SK-N-SH treated with all-trans-retinoic acid at 6 μM for 48 hours (cell line): ENCODE results near the gene SPTY2D1.

Experiments
- ATAC-seq: fragments of 200-7000 bp; cut with Tn5 transposase; 3 replicates; pipeline ENCODE4 v1.9.1; 2020; ENCODE audit warnings: mild to moderate bottlenecking, moderate library complexity
- BACH2 ChIP-seq: fragments of 250-450 bp; sonication (Bioruptor Pico); IDR thresholded peaks from 2 replicates; pipeline ENCODE4 v1.9.0; 2021; ENCODE audit warnings: mild to moderate bottlenecking, borderline replicate concordance
- CREB5 ChIP-seq: fragments of 250-450 bp; sonication (Bioruptor Pico); IDR thresholded peaks from 2 replicates; pipeline ENCODE4 v1.5.1; 2020; ENCODE audit warnings: low read depth, mild to moderate bottlenecking, moderate library complexity
- CSDC2 ChIP-seq: fragments of 250-450 bp; sonication (Bioruptor Pico); IDR thresholded peaks from 2 replicates; pipeline ENCODE4 v1.5.0; 2020; ENCODE audit warnings: mild to moderate bottlenecking, moderate library complexity
- CSRNP3 ChIP-seq: fragments of 250-450 bp; sonication (Bioruptor Pico); IDR thresholded peaks from 2 replicates; pipeline ENCODE4 v1.5.1; 2021; ENCODE audit warnings: mild to moderate bottlenecking, moderate library complexity
- ESRRG ChIP-seq: fragments of 250-450 bp; sonication (Bioruptor Pico); IDR thresholded peaks from 2 replicates; pipeline ENCODE4 v1.6.1; 2021; ENCODE audit warnings: mild to moderate bottlenecking
- ISL1 ChIP-seq: fragments of 250-450 bp; sonication (Bioruptor Pico); IDR thresholded peaks from 2 replicates; pipeline ENCODE4 v2.1.2; 2022; ENCODE audit warnings: mild to moderate bottlenecking, moderate library complexity
- OSR1 ChIP-seq: fragments of 250-450 bp; sonication (Bioruptor Pico); IDR thresholded peaks from 2 replicates; pipeline ENCODE4 v1.8.0; 2022; ENCODE audit warnings: moderate library complexity, mild to moderate bottlenecking, inconsistent platforms
- PATZ1 ChIP-seq: fragments of 250-450 bp; sonication (Bioruptor Pico); IDR thresholded peaks from 2 replicates; pipeline ENCODE4 v1.8.0; 2020; ENCODE audit warnings: mild to moderate bottlenecking, moderate library complexity, borderline replicate concordance
- POU6F1 ChIP-seq: fragments of 250-450 bp; sonication (Bioruptor Pico); IDR thresholded peaks from 2 replicates; pipeline ENCODE4 v1.8.0; 2021; ENCODE audit warnings: low read depth, mild to moderate bottlenecking, moderate library complexity, borderline replicate concordance
- RARB ChIP-seq: fragments of 250-450 bp; sonication (Bioruptor Pico); IDR thresholded peaks from 2 replicates; pipeline ENCODE4 v1.8.0; 2021; ENCODE audit warnings: mild to moderate bottlenecking, moderate library complexity
- SNAI2 ChIP-seq: fragments of 250-450 bp; sonication (Bioruptor Pico); IDR thresholded peaks from 2 replicates; pipeline ENCODE4 v1.5.0; 2020; ENCODE audit warnings: mild to moderate bottlenecking, moderate library complexity
- TCF4 ChIP-seq: fragments of 250-450 bp; sonication (Bioruptor Pico); IDR thresholded peaks from 2 replicates; pipeline ENCODE4 v1.8.0; 2021; ENCODE audit warnings: mild to moderate bottlenecking, moderate library complexity, borderline replicate concordance
- TOX ChIP-seq: fragments of 250-450 bp; sonication (Bioruptor Pico); IDR thresholded peaks from 2 replicates; pipeline ENCODE4 v1.8.0; 2021; ENCODE audit warnings: mild to moderate bottlenecking, moderate library complexity, borderline replicate concordance
- TSHZ2 ChIP-seq: fragments of 250-450 bp; sonication (Bioruptor Pico); IDR thresholded peaks from 2 replicates; pipeline ENCODE4 v1.5.0; 2020; ENCODE audit warnings: mild to moderate bottlenecking, moderate library complexity
- ZC3H10 ChIP-seq: fragments of 250-450 bp; sonication (Bioruptor Pico); IDR thresholded peaks from 2 replicates; pipeline ENCODE4 v1.5.1; 2021; ENCODE audit warnings: mild to moderate bottlenecking, moderate library complexity
- ZFP3 ChIP-seq: fragments of 250-450 bp; sonication (Bioruptor Pico); IDR thresholded peaks from 2 replicates; pipeline ENCODE4 v1.5.0; 2020; ENCODE audit warnings: mild to moderate bottlenecking, moderate library complexity
- ZFP30 ChIP-seq: fragments of 450-650 bp; formaldehyde crosslinking; IDR thresholded peaks from 2 replicates; pipeline ENCODE4 v1.5.0; 2022; ENCODE audit warnings: mild to moderate bottlenecking, moderate library complexity
- ZNF565 ChIP-seq: fragments of 450-650 bp; formaldehyde crosslinking; conservative IDR thresholded peaks from 2 replicates; pipeline ENCODE4 v1.5.0; 2020; ENCODE audit warnings: low read depth, mild to moderate bottlenecking, moderate library complexity
- ZNF8 ChIP-seq: fragments of 450-650 bp; formaldehyde crosslinking; IDR thresholded peaks from 2 replicates; pipeline ENCODE4 v1.5.0; 2020; ENCODE audit warnings: mild to moderate bottlenecking, moderate library complexity

The SPTY2D1 gene

GRCh38 chr11:18641677-18642076 is 7.5 kb upstream of the SPTY2D1 start:
- no peak for ATAC-seq
- TF ChIP-seq ZNF8, result no peak
- no peak for TF ChIP-seq CSRNP3 (CRISPR knock-in tag)
- TF ChIP-seq POU6F1 (CRISPR knock-in tag), result no peak
- no peak for TF ChIP-seq TOX (CRISPR knock-in tag)
- TF ChIP-seq TCF4 (CRISPR knock-in tag), result no peak
- no peak for TF ChIP-seq PATZ1 (CRISPR knock-in tag)
- TF ChIP-seq RARB, result no peak
- no peak for TF ChIP-seq CSDC2 (CRISPR knock-in tag)
- no peak for TF ChIP-seq ESRRG
- no peak for TF ChIP-seq ZFP3
- no peak for TF ChIP-seq TSHZ2
- TF ChIP-seq CREB5 (CRISPR knock-in tag), result no peak
- TF ChIP-seq SNAI2, result no peak
- TF ChIP-seq OSR1 (CRISPR knock-in tag), result no peak
- no peak for TF ChIP-seq ISL1 (CRISPR knock-in tag)
- no peak for TF ChIP-seq ZNF565 (CRISPR knock-in tag)

GRCh38 chr11:18633256-18634139 is 644 bp downstream of the SPTY2D1 start:
- TF ChIP-seq ISL1 (CRISPR knock-in tag), result no peak
- peak; percentile 49; the same call in 1 of the 2 replicates for TF ChIP-seq TCF4 (CRISPR knock-in tag)
- TF ChIP-seq ZFP30 (CRISPR knock-in tag), result no peak
- no peak for TF ChIP-seq ZNF565 (CRISPR knock-in tag)
- TF ChIP-seq CSDC2 (CRISPR knock-in tag), result no peak
- no peak for TF ChIP-seq SNAI2
- TF ChIP-seq ZC3H10 (CRISPR knock-in tag), result no peak
- TF ChIP-seq BACH2 (CRISPR knock-in tag), result no peak
- TF ChIP-seq, all 23 proteins: peak for 1
- ATAC-seq, result peak; percentile 11; the same call in 1 of the 3 replicates

GRCh38 chr11:18632841-18633240 is 1.3 kb downstream of the SPTY2D1 start:
- ATAC-seq, result no peak
- no peak for TF ChIP-seq POU6F1 (CRISPR knock-in tag)
- no peak for TF ChIP-seq CSRNP3 (CRISPR knock-in tag)
- no peak for TF ChIP-seq ZFP30 (CRISPR knock-in tag)
- no peak for TF ChIP-seq ZC3H10 (CRISPR knock-in tag)
- TF ChIP-seq CSDC2 (CRISPR knock-in tag), result no peak
